GM19324 (cell line): ENCODE measurements around the gene HUNK.

Source experiments
- ATAC-seq: cut with Tn5 transposase; IDR thresholded peaks from one replicate; pipeline ENCODE4 v1.9.1; 2021; ENCODE audit warnings: mild to moderate bottlenecking, moderate library complexity; ENCODE audit not compliant: unreplicated experiment, low FRiP score

The HUNK gene

DNA sequence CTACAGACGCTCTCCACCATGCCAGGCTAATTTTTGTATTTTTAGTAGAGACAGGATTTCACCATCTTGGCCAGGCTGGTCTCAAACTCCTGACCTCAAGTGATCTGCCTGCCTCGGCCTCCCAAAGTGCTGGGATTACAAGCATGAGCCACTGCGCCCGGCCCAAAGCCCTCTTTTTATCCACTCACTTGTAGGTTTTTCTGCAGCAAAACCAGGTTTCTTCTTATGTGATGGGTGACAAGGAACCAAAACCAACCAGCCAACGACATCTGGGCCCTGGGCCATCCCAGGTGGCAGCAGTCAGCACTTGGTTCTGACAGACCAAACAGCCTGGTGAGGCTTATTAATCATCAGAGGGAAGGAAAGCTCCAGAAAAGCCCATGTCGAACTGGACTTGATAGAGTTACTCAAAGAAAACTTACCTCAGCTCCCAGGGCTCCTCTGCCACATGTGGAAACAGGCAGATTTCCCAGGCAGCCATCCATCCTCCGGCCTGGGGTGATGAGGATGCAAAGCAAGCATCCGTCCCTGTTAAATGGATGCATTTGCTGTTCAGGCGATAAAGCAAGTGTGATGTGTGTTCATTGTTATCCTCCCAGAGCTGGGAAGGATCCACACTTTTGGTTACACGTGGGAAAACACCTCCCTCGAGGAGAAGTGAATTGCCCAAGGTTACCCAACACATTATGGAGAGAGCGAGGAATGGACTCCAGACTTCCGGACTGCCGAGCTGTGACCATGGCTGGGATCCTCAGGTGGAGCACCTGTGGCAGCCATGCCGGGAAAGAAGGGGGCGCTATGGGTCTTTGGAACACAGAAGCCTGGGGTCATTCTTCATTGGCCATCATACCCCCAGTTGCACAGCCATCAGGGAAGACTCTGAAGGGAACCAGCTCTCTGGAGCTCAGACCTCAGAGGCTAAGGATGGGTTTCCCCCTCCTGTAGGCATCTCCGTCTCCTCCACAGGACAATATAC, 118.8 kb downstream of the HUNK start:
- no peak for ATAC-seq

- ATAC-seq, result no peak
Observed at GRCh38 chr21:31992391-31992790, 119.6 kb downstream of the HUNK start.

GRCh38 chr21:31993826-31994825, 121.3 kb downstream of the HUNK start:
- no peak for ATAC-seq

DNA sequence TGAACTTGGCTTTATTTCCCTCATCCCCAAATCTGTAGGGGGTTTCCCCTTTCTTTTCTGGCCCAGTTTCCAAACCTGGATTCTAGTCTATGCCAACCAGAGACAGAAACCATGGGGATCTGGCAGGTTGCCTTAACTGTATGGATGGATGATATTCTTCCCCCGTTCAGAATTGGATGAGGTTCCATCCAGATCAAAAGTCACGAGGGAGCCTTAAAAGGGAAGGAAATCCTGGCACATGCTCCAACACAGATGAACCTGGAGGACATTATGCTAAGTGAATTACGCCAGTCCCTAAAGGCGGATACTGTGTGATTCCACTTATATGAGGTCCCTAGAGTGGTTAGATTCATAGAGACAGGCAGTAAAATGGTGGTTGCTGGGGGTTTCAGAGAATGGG, 124.4 kb downstream of the HUNK start:
- no peak for ATAC-seq

GRCh38 chr21:31999810-32000468, 127.1 kb downstream of the HUNK start:
- ATAC-seq, result no peak

DNA sequence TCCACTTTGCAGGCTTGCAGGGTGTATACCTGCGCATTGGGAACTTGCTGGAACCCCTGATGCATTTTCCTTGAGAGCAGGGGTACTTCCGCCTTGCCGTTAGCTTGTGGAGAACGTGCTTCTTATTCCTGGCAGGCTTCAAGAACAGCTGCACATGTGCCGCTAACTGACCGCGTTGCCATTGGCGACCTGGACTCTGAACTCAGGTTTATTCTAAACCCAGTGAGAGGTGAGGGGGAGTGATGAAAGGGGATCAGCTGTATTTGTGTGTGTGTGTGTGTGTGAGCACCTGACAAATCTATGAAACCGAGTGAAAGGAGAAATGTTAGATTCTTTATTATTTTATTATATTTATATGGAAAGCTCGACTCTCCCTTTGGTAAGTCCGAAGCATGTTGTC, 128.6 kb downstream of the HUNK start:
- no peak for ATAC-seq

GRCh38 chr21:32003411-32003810, 130.6 kb downstream of the HUNK start:
- ATAC-seq, result no peak

GRCh38 chr21:32004291-32004690, 131.5 kb downstream of the HUNK start:
- ATAC-seq, result no peak

GRCh38 chr21:32007456-32007855, 134.6 kb downstream of the HUNK start:
- no peak for ATAC-seq

- ATAC-seq, result no peak
Observed at GRCh38 chr21:32008714-32009113, 135.9 kb downstream of the HUNK start.

DNA sequence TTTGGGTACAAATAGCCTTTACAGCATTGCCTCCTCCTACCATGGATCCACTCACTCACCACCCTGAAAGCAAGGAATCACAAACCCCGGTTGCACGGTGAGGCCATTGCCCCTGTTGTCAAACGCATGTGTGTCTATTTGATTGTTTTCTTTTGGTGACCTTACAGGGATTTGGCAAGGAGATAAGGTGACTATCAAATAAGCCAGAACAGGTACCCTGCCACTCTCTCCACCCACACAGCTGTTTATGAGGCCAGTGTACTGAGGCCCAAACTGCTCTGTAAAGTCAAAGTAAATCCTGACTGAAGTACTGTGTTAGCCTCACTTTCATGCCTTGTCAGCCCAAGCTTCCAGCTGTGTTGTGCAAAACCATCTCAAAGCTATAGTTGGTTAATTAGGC, 136.4 kb downstream of the HUNK start:
- no peak for ATAC-seq

GRCh38 chr21:32015461-32016139, 142.8 kb downstream of the HUNK start:
- no peak for ATAC-seq

GRCh38 chr21:32018381-32018780, 145.6 kb downstream of the HUNK start:
- ATAC-seq, result no peak

- no peak for ATAC-seq
Observed at GRCh38 chr21:32020564-32020963, 147.7 kb downstream of the HUNK start.

- ATAC-seq, result no peak
Observed at GRCh38 chr21:32021319-32021994, 148.6 kb downstream of the HUNK start.

- ATAC-seq, result no peak
Observed at GRCh38 chr21:32022146-32022545, 149.3 kb downstream of the HUNK start.

GRCh38 chr21:32030146-32030652, 157.4 kb downstream of the HUNK start:
- ATAC-seq, result no peak

DNA sequence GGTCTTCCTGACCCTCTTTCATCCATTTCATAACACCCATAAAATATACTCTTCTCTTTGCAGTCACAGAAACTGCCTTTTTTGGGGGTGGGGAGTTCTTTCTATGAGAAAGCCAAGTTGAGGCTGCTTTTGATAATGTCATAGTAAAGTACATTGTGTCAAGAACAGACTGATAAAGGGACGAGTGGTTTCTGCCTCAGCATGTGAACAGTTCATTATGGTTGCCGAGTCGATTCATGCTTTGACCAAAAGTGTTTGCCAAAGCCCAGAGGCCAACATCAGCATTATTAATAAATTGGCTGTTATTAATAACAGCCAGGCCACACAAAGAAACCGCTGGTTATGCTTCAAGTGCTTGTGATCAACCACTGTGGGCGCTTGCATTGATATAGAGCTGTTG, 162.0 kb downstream of the HUNK start:
- no peak for ATAC-seq

DNA sequence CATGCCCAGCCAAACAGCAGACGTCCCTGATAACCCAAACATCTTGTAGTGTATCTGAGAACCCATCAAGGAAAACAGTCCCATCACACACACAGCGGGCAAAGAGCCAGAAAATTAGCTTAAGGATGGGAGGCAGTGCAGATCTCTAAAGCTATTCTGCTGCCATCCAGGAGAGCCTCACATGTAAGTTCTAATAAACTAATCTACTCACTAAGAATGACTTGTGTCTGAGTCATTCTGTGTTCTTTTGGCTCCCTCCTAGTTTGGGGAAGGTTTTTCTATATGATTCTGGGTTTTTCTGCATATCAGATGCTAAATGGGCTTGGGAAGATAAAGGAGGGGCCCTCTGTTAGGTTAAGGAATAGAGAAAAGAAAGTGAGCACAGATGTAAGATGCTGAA, 162.8 kb downstream of the HUNK start:
- ATAC-seq, result no peak
